MCF 10A (cell line): ENCODE measurements around the gene LRPAP1. TPM values are rescaled to one million over a fixed set of nuclear protein-coding genes. Genes with fewer than 3 reads are reported as not detected.

Source experiments
- BruUV-seq: library from RNA; stranded (reverse); fragments of 400-500 nt; replicated peaks from 2 replicates; lab custom pipeline; 2021; lab: Mats Ljungman, UMichigan
- CTCF ChIA-PET: fragments of 300-600 bp; sonication (Branson Sonifier 250); formaldehyde crosslinking; extraction: SDS; loops from one replicate; lab custom pipeline; 2021; ENCODE audit warnings: antibody characterized with exemption, inconsistent platforms; lab: Yijun Ruan, JAX
- POLR2A ChIA-PET: fragments of 300-600, 350-650 bp; sonication (Branson Sonifier 250); formaldehyde crosslinking; extraction: SDS; loops from one replicate; lab custom pipeline; 2020; ENCODE audit warnings: antibody characterized with exemption, inconsistent platforms; lab: Yijun Ruan, JAX
- DNase-seq: peaks from one replicate; pipeline ENCODE4 v3.0.0-alpha.2; 2018; ENCODE audit not compliant: unreplicated experiment
- H3K27ac Mint-ChIP-seq: one replicate; pipeline ENCODE4 v1.8.0; 2022; ENCODE audit warnings: mild to moderate bottlenecking, low read depth, mixed read lengths; ENCODE audit not compliant: unreplicated experiment
- H3K27me3 Mint-ChIP-seq: one replicate; pipeline ENCODE4 v1.8.0; 2022; ENCODE audit warnings: mixed read lengths; ENCODE audit not compliant: insufficient read depth, unreplicated experiment
- H3K36me3 Mint-ChIP-seq: one replicate; pipeline ENCODE4 v1.8.0; 2022; ENCODE audit warnings: mild to moderate bottlenecking, moderate library complexity, mixed read lengths; ENCODE audit not compliant: insufficient read depth, unreplicated experiment
- H3K4me1 Mint-ChIP-seq: one replicate; pipeline ENCODE4 v1.8.0; 2022; ENCODE audit warnings: mixed read lengths; ENCODE audit not compliant: insufficient read depth, unreplicated experiment
- H3K4me3 Mint-ChIP-seq: one replicate; pipeline ENCODE4 v1.8.0; 2022; ENCODE audit warnings: mild to moderate bottlenecking, moderate library complexity, mixed read lengths; ENCODE audit not compliant: unreplicated experiment
- H3K9me3 Mint-ChIP-seq: one replicate; pipeline ENCODE4 v1.8.0; 2022; ENCODE audit warnings: mixed read lengths; ENCODE audit not compliant: unreplicated experiment
- CTCF ChIP-seq: fragments of 200-600 bp; IDR thresholded peaks from one replicate; pipeline ENCODE4 v1.8.0; 2022; ENCODE audit warnings: antibody characterized with exemption, mild to moderate bottlenecking; ENCODE audit not compliant: unreplicated experiment
- intact Hi-C: fragments of 100-400 bp; cut with micrococcal nuclease; formaldehyde crosslinking; loops from 2 replicates; pipeline ENCODE4 v1.14.1; 2022
- total RNA-seq: library from RNA; stranded (reverse); gene quantifications from 2 replicates; pipeline ENCODE4 v1.2.3, GENCODE V29; 2022

LRPAP1 gene
- total RNA-seq, 1 experiment from 2014 or later, result 93.6 TPM

DNA sequence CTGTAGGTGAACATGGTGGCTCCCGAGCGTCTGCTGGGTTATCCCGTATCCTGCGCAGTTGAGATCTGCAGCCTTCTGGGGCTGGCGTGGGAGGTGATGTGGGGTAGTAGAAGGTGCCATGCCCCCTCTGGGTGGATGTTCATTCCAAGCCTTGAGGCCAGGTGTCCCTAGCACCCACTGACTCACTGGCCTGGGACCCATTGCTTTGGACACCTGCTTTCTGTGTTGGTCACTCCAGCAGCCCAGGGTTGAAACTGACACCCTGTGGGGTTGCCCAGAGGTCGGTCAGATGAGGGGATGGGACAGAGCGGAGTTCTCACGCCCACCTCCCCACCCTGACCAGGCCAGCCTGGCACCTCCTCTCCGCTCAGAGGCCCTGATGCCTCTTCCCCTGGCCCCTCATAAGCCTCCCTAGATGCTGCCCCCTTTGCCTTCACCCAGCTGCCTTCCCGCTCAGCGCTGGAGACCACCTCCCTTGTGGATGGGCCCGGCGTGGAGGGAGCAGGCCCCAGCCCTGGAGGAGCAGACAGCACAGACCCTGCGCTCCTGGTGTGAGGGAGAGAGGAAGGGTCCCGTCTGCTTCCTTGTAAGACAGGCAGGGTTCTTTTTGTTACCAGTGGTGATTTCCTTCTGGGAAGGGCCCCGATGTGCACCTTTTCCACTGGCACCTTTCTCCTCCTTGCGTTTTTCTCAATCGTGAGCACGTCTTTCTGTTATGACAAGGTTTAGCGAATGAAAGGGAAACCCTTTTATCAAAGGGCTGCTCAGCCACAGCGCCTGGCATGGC is 67.1 kb downstream of the LRPAP1 start:
- H3K27me3 Mint-ChIP-seq, result no peaks in the 10 kb centered on the region
- intact Hi-C loops, result no loop called here
- no peaks in the 10 kb centered on the region for H3K9me3 Mint-ChIP-seq
- no peak for TF ChIP-seq CTCF
- H3K36me3 Mint-ChIP-seq, result no peaks in the 10 kb centered on the region
- DNase-seq, result no peak
- no TSS peak for BruUV-seq
- POLR2A ChIA-PET, result no interaction called here
- CTCF ChIA-PET, result interaction anchor here (1.6 kb wide), 1 partner anchor 15 kb away, joined by 10 read pairs; no protein-coding TSS in a partner anchor
- H3K27ac Mint-ChIP-seq, result no peak overlapping the region
- peaks cover 7% of the 10 kb centered on the region for H3K4me1 Mint-ChIP-seq
- no peak overlapping the region for H3K4me3 Mint-ChIP-seq

DNA sequence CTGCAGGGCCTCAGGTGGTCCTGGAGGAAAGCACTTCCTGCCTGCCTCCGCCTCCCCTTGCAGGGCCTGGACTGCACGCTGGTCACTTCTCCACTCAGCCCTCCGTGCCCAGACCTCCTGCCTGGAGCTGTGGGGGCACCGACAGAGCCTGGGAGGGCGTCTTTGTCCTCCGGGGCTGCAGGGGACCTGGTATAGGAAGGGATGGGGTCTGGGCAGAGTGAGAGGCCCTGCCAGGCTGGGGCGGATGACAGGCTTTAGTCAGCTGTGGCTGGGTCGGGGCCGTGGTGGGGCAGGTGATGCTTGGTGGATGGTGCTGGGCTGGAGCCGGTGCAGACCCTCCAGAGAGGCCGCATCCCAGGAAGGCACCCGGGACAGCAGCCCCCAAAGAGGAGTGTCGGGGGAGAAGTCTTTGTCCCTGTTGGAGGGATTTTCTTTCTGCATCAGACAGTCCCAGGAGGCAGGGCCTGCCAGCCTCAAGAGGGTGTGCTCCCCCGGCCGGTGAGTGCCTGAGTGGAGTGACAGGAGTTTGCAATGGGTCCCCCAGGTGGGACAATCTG is 67.8 kb downstream of the LRPAP1 start:
- BruUV-seq, result no TSS peak
- no peak overlapping the region for H3K27ac Mint-ChIP-seq
- intact Hi-C loops, result no loop called here
- H3K4me3 Mint-ChIP-seq, result no peak overlapping the region
- no peaks in the 10 kb centered on the region for H3K27me3 Mint-ChIP-seq
- no peaks in the 10 kb centered on the region for H3K36me3 Mint-ChIP-seq
- POLR2A ChIA-PET, result no interaction called here
- H3K4me1 Mint-ChIP-seq, result peaks cover 6% of the 10 kb centered on the region
- no peak for DNase-seq
- CTCF ChIA-PET, result no interaction called here
- no peaks in the 10 kb centered on the region for H3K9me3 Mint-ChIP-seq
- no peak for TF ChIP-seq CTCF

DNA sequence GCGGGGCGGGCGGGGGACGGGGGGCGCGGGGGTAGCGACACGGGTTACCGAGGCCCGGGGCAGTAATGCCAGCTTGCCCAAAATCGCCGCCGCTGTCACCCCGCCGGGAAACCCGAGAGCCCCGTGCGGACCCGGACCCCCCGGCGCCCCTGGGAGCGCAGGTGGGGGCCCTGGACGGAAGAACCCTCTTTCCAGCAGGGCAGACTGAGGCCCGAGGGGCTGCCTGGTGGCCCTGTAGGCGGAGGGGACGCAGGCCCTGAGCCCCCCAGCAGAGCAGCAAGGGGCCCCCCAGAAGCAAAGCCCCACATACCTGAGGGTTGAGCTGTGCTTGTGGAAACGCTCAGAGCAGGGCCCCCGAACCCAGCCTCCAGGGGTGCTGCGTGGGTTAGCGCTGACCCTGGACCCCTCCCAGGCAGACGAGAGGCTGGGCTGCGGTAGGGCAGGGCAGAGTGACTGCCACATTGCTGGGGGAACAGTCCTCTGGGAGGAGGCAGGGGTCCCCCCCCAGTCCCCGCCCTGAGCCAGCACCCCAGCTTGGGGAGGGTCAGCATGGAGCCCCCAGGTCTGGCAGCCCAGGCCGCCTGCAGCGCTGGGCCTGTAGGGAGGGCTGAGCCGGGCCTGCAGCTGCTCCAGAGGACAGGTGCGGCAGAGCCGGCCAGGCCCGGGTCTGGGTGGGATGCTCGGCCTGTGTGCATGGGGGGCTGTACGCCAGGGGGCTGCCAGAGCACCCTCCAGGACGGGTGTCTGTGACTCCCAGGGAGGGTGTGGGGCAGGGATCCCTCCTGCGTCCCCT is 68.5 kb downstream of the LRPAP1 start:
- no TSS peak for BruUV-seq
- CTCF ChIA-PET, result interaction anchor here (0.6 to 1.7 kb wide), 3 partner anchors 14 to 228 kb away, joined by 3 to 6 read pairs (median 4); no protein-coding TSS in a partner anchor
- Mint-ChIP-seq H3K9me3 (no peaks in the 10 kb centered on the region), H3K4me3 (peak overlapping the region; percentile 52), H3K4me1 (peaks cover 6% of the 10 kb centered on the region), H3K27ac (no peak overlapping the region), H3K36me3 (no peaks in the 10 kb centered on the region), H3K27me3 (peaks cover 4% of the 10 kb centered on the region)
- intact Hi-C loops, result no loop called here
- no peak for DNase-seq
- TF ChIP-seq CTCF, result no peak
- POLR2A ChIA-PET, result no interaction called here
